Endodermal cell (in vitro differentiated cells): ENCODE data around the gene ADARB1. TPM values are rescaled to one million over a fixed set of nuclear protein-coding genes. Genes with fewer than 3 reads are reported as not detected.

Source experiments
- DNase-seq: peaks from one replicate; pipeline ENCODE4 v3.0.0-alpha.2; 2017
- H3K27ac ChIP-seq: 2 replicates; pipeline ENCODE4 v1.5.1; 2013; ENCODE audit warnings: mild to moderate bottlenecking, low read depth, low read length, moderate library complexity
- H3K27me3 ChIP-seq: 2 replicates; pipeline ENCODE4 v1.6.1; 2013; ENCODE audit warnings: mild to moderate bottlenecking, low read length, moderate library complexity; ENCODE audit not compliant: insufficient read depth, control insufficient read depth, poor library complexity, severe bottlenecking
- H3K36me3 ChIP-seq: 2 replicates; pipeline ENCODE4 v1.7.0; 2013; ENCODE audit warnings: mild to moderate bottlenecking, low read length, moderate library complexity; ENCODE audit not compliant: control insufficient read depth, insufficient read depth
- H3K4me1 ChIP-seq: one replicate; pipeline ENCODE4 v1.7.0; 2013; ENCODE audit warnings: low read length; ENCODE audit not compliant: control insufficient read depth, insufficient read depth
- H3K4me3 ChIP-seq: 2 replicates; pipeline ENCODE4 v1.5.1; 2013; ENCODE audit warnings: mild to moderate bottlenecking, low read length, moderate library complexity
- H3K9ac ChIP-seq: 2 replicates; pipeline ENCODE4 v1.6.1; 2013; ENCODE audit warnings: mild to moderate bottlenecking, low read length, moderate library complexity; ENCODE audit not compliant: poor library complexity, severe bottlenecking; ENCODE audit errors: extremely low read depth
- H3K9me3 ChIP-seq: 2 replicates; pipeline ENCODE4 v1.6.1; 2013; ENCODE audit warnings: mild to moderate bottlenecking, low read length, moderate library complexity; ENCODE audit not compliant: control insufficient read depth
- H3K27ac Mint-ChIP-seq: 2 replicates; pipeline ENCODE4 v1.8.0; 2020; ENCODE audit warnings: mixed read lengths
- H3K27me3 Mint-ChIP-seq: 2 replicates; pipeline ENCODE4 v1.8.0; 2021; ENCODE audit warnings: mild to moderate bottlenecking, mixed read lengths; ENCODE audit not compliant: insufficient read depth
- H3K36me3 Mint-ChIP-seq: 2 replicates; pipeline ENCODE4 v1.8.0; 2020; ENCODE audit warnings: low read depth, mixed read lengths
- H3K4me1 Mint-ChIP-seq: 2 replicates; pipeline ENCODE4 v1.8.0; 2020; ENCODE audit warnings: mixed read lengths
- H3K4me3 Mint-ChIP-seq: 2 replicates; pipeline ENCODE4 v1.8.0; 2020; ENCODE audit warnings: mild to moderate bottlenecking, moderate library complexity, mixed read lengths
- H3K9me3 Mint-ChIP-seq: 2 replicates; pipeline ENCODE4 v1.8.0; 2020; ENCODE audit warnings: mild to moderate bottlenecking, mixed read lengths
- CTCF ChIP-seq: fragments of 200-600 bp; sonication (generic); conservative IDR thresholded peaks from 2 replicates; pipeline ENCODE4 v1.5.0; 2021; ENCODE audit warnings: antibody characterized with exemption, mild to moderate bottlenecking
- WGBS, 2 experiments: methylation state at CpG; one replicate each; pipeline versions ENCODE4 v1.1.5 to v1.1.7; 2013; ENCODE audit warnings: missing lambda C conversion rate in 2 of 2, mixed read lengths in 1 of 2; ENCODE audit not compliant: insufficient coverage in 1 of 2, insufficient read length in 1 of 2; 5-methylcytosine and 5-hydroxymethylcytosine counted together
- total RNA-seq, 2 donors: library from RNA; stranded (reverse); fragmentation: NEBNext Ultra II Directional in 1 of 2; extraction: Animal tissue kit (Norgen Biotek cat#: 25700) in 1 of 2; gene quantifications; 2 replicates in 1 of 2; 3 replicates in 1 of 2; pipeline ENCODE4 v1.2.1, GENCODE V29; 2021

Gene ADARB1
- total RNA-seq, 2 donors from 2014 or later: 11.5 to 20.1 TPM

DNA sequence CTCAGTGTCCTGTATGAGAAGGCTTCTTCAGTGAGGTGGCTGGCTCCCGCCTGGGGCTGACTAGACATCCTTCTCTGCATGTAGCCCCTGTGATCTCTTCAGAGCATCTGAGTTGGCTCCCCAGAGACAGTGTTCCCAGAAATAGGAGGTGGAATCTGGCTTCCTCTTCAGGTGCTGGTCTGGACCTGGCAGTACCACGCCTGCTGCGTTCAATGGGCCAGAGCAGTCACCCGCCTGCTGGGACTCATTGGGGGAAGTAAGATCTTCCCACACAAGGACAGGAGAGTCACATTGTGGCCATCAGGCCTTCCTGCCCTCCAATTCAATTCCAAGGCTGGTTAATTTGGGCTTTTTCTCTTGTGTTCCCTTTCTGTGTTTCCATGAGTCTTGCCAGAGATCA, 51.0 kb downstream of the ADARB1 start:
- Mint-ChIP-seq H3K27me3 (no peaks in the 10 kb centered on the region), H3K4me1 (peaks cover 14% of the 10 kb centered on the region), H3K36me3 (no peaks in the 10 kb centered on the region), H3K9me3 (no peaks in the 10 kb centered on the region), H3K27ac (no peak overlapping the region), H3K4me3 (no peak overlapping the region)
- no peak for DNase-seq
- 89 to 100% methylated on average over 3 to 4 of the region's 4 CpGs for WGBS, 2 experiments
- Histone ChIP-seq H3K9me3 (no peaks in the 10 kb centered on the region), H3K27me3 (no peaks in the 10 kb centered on the region), H3K27ac (no peak overlapping the region), H3K9ac (no peak overlapping the region), H3K4me1 (no peaks in the 10 kb centered on the region), H3K36me3 (no peaks in the 10 kb centered on the region), H3K4me3 (no peak overlapping the region)
- TF ChIP-seq CTCF: no peak

DNA sequence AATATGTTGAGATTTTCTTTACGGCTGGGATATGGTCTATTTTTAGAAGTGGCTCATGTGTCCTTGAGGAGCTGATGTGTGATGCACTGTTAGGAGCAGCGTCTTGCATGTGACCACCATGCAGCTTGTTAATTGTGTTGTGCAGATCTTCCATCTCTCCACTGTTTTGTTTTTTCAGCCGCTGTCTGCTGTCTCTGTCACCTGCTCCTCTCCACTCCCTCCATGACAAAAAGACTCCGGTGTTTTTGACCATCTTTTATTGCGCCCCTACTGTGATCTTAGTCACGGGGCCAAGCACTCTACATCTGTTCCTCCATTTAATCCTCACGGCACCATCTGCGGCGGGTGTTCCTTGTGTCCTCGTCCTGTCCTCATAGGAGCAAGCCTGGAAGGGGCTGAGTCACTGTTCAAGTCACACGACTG, 51.8 kb downstream of the ADARB1 start:
- DNase-seq: no peak
- H3K27me3 Mint-ChIP-seq: no peaks in the 10 kb centered on the region
- Histone ChIP-seq H3K27ac (no peak overlapping the region), H3K4me1 (no peaks in the 10 kb centered on the region), H3K27me3 (no peaks in the 10 kb centered on the region), H3K9ac (no peak overlapping the region), H3K9me3 (no peaks in the 10 kb centered on the region), H3K36me3 (no peaks in the 10 kb centered on the region), H3K4me3 (no peak overlapping the region)
- no peak overlapping the region for H3K4me3 Mint-ChIP-seq
- H3K9me3 Mint-ChIP-seq: no peaks in the 10 kb centered on the region
- TF ChIP-seq CTCF: no peak
- H3K4me1 Mint-ChIP-seq: peaks cover 5% of the 10 kb centered on the region
- H3K36me3 Mint-ChIP-seq: no peaks in the 10 kb centered on the region
- WGBS, 2 experiments: 92 to 93% methylated on average over 9 to 11 of the region's 11 CpGs
- no peak overlapping the region for H3K27ac Mint-ChIP-seq

DNA sequence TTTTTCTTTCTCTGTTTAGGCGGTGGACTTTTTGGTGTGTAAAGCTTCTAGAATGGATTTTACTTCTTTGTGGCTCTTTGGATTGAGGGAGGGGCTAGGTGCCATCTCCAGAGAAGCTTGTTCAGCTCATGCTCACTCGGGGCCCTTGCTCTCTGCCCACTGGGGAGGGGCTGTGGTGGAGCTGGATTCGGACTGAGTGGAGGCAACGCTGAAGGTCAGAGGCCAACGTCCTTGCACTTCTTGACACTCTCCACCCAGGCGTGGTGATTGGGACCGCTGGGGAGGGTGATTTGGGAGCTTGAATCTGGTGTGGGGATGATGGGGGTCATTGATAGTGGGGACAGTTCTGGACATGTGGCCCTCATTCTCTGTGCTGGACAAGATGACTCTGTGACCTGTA, 52.6 kb downstream of the ADARB1 start:
- H3K36me3 Mint-ChIP-seq: no peaks in the 10 kb centered on the region
- Histone ChIP-seq H3K4me1 (no peaks in the 10 kb centered on the region), H3K4me3 (no peak overlapping the region), H3K27ac (no peak overlapping the region), H3K9ac (no peak overlapping the region), H3K27me3 (no peaks in the 10 kb centered on the region), H3K9me3 (no peaks in the 10 kb centered on the region), H3K36me3 (no peaks in the 10 kb centered on the region)
- WGBS, 2 experiments: 93 to 100% methylated on average over 1 to 7 of the region's 7 CpGs
- H3K27me3 Mint-ChIP-seq: no peaks in the 10 kb centered on the region
- H3K27ac Mint-ChIP-seq: no peak overlapping the region
- H3K4me3 Mint-ChIP-seq: no peak overlapping the region
- TF ChIP-seq CTCF: no peak
- no peaks in the 10 kb centered on the region for H3K4me1 Mint-ChIP-seq
- no peaks in the 10 kb centered on the region for H3K9me3 Mint-ChIP-seq
- DNase-seq: no peak
